SK-N-MC (cell line): ENCODE data around the gene KIF21B.

Experiments used
- EZH2 ChIP-seq: fragments of 200-600 bp; sonication (generic); IDR thresholded peaks from one replicate; pipeline ENCODE4 v1.6.1; 2017; ENCODE audit warnings: antibody characterized with exemption
- POLR2AphosphoS5 ChIP-seq: IDR thresholded peaks from 2 replicates; pipeline ENCODE4 v1.6.1; 2012; ENCODE audit warnings: mild to moderate bottlenecking, low read depth, low read length, borderline replicate concordance

DNA sequence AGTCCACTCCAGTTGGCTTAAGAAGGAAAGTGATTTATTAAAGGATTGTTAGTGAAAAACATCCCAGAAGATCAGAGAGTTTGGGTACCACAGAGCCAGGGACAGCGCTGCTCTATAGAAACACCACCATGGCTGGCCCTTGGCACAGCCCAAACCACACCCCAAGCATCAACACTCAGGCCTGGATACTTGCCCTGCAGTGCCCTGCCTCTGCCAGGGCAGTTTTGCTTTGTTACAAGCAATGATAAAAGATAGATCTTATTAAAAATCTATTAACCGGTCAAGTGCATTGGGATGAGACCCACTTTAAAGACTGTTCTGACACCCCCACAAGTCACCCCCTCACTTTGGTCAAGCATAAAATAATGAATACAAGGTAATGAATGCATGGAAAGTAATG, 56.6 kb downstream of the KIF21B start:
- TF ChIP-seq EZH2 (no peak), POLR2AphosphoS5 (no peak)
